Measurements from ENCODE around the gene SREBF1.
"Not testable (repeated sequence)": the region's sequence is repeated elsewhere in the genome, so short reads cannot be mapped to it uniquely, and the experiment has no call there.

The SREBF1 gene

GRCh38 chr17:17809531-17810083, 27.2 kb downstream of the SREBF1 start:
- no peak for DNase-seq

- no peak for DNase-seq
Observed at GRCh38 chr17:17808706-17809432, 27.9 kb downstream of the SREBF1 start.

GRCh38 chr17:17808200-17808599, 28.6 kb downstream of the SREBF1 start:
- not testable (repeated sequence) for DNase-seq

GRCh38 chr17:17807440-17807839, 29.3 kb downstream of the SREBF1 start:
- DNase-seq, result no peak

- no peak for DNase-seq
Observed at GRCh38 chr17:17806611-17807274, 30.0 kb downstream of the SREBF1 start.

GRCh38 chr17:17806035-17806434, 30.8 kb downstream of the SREBF1 start:
- DNase-seq, result no peak

GRCh38 chr17:17805575-17805974, 31.2 kb downstream of the SREBF1 start:
- DNase-seq, result no peak

- no peak for DNase-seq
Observed at GRCh38 chr17:17804007-17804406, 32.8 kb downstream of the SREBF1 start.

GRCh38 chr17:17801800-17802481, 34.8 kb downstream of the SREBF1 start:
- no peak for DNase-seq

- DNase-seq, result no peak
Observed at GRCh38 chr17:17800504-17801021, 36.2 kb downstream of the SREBF1 start.

GRCh38 chr17:17798573-17799255, 38.1 kb downstream of the SREBF1 start:
- DNase-seq, result no peak

- no peak for DNase-seq
Observed at GRCh38 chr17:17798010-17798556, 38.7 kb downstream of the SREBF1 start.

- no peak for DNase-seq
Observed at GRCh38 chr17:17797119-17797809, 39.5 kb downstream of the SREBF1 start.

GRCh38 chr17:17796787-17797061, 40.1 kb downstream of the SREBF1 start:
- DNase-seq, result no peak

GRCh38 chr17:17795946-17796786, 40.6 kb downstream of the SREBF1 start:
- DNase-seq, result no peak

GRCh38 chr17:17795296-17795695, 41.5 kb downstream of the SREBF1 start:
- DNase-seq, result no peak

- no peak for DNase-seq
Observed at GRCh38 chr17:17794382-17794781, 42.4 kb downstream of the SREBF1 start.

GRCh38 chr17:17793378-17794214, 43.2 kb downstream of the SREBF1 start:
- DNase-seq, result no peak

GRCh38 chr17:17792551-17793377, 44.0 kb downstream of the SREBF1 start:
- peak; percentile 27 for DNase-seq

Measured in activated CD4-positive, alpha-beta T cell treated with anti-CD3 and anti-CD28 coated beads for 1 hour (primary cell).